GM12878 (cell line): ENCODE results near the gene YKT6. TPM values are rescaled to one million over a fixed set of nuclear protein-coding genes. Genes with fewer than 3 reads are reported as not detected.

Experiments
- ATAC-seq: fragments of 200-7000 bp; cut with Tn5 transposase; 3 replicates; pipeline ENCODE4 v1.9.1; 2020; ENCODE audit warnings: mild to moderate bottlenecking, moderate library complexity
- BruUV-seq: library from RNA; stranded (reverse); fragments of 400-500 nt; replicated peaks from 2 replicates; lab custom pipeline; 2021; lab: Mats Ljungman, UMichigan
- CTCF ChIA-PET: fragments of 300-600 bp; sonication (Branson Sonifier 250); formaldehyde crosslinking; extraction: SDS; loops from one replicate; lab custom pipeline; 2021; ENCODE audit warnings: inconsistent platforms; lab: Yijun Ruan, JAX
- POLR2A ChIA-PET: fragments of 350-600 bp; formaldehyde crosslinking; extraction: SDS; loops from one replicate; lab custom pipeline; 2021; ENCODE audit warnings: inconsistent platforms; lab: Charles Lee
- RAD21 ChIA-PET: fragments of 300-600 bp; sonication (Branson Sonifier 250); formaldehyde crosslinking; loops from one replicate; lab custom pipeline; 2023; ENCODE audit warnings: antibody characterized with exemption; ENCODE audit not compliant: unreplicated experiment; lab: Charles Lee
- SMC1A ChIA-PET: fragments of 300-600 bp; sonication (Branson Sonifier 250); formaldehyde crosslinking; loops from one replicate; lab custom pipeline; 2023; ENCODE audit not compliant: unreplicated experiment, uncharacterized antibody; lab: Charles Lee
- DNase-seq: peaks from one replicate; pipeline ENCODE4 v3.0.0-alpha.2; 2011; ENCODE audit warnings: low read depth, low spot score
- FAIRE-seq: peaks from 3 replicates; lab custom pipeline; 2011; peaks lifted over from hg19 to GRCh38; lab: Jason Lieb, UNC
- H2AFZ ChIP-seq: 2 replicates; pipeline ENCODE4 v1.6.0; 2011; ENCODE audit warnings: low read depth, low read length, control low read depth; ENCODE audit not compliant: control insufficient read depth
- H3K27ac ChIP-seq: 2 replicates; pipeline ENCODE4 v1.5.1; 2011; ENCODE audit warnings: control low read depth; ENCODE audit not compliant: control insufficient read depth, insufficient read depth
- H3K27me3 ChIP-seq, 2 experiments: replicated peaks in 1 of 2; 2 replicates each; pipeline versions ENCODE4 v1.6.0 to v1.6.1; 2011; ENCODE audit warnings: low read length in 1 of 2; ENCODE audit not compliant: control insufficient read depth in 2 of 2, insufficient read depth in 2 of 2
- H3K36me3 ChIP-seq, 2 experiments: 2 replicates each; pipeline ENCODE4 v1.5.1; 2011; ENCODE audit warnings: low read length in 1 of 2; ENCODE audit not compliant: control insufficient read depth in 2 of 2, insufficient read depth in 2 of 2
- H3K4me1 ChIP-seq: 2 replicates; pipeline ENCODE4 v1.6.1; 2011; ENCODE audit warnings: mild to moderate bottlenecking, low read length, moderate library complexity, mixed read lengths; ENCODE audit not compliant: control insufficient read depth, insufficient read depth
- H3K4me2 ChIP-seq: 2 replicates; pipeline ENCODE4 v1.6.0; 2011; ENCODE audit warnings: control low read depth; ENCODE audit not compliant: control insufficient read depth, insufficient read depth
- H3K4me3 ChIP-seq: fragments of 200-600 bp; sonication (generic); 2 replicates; pipeline ENCODE4 v1.5.1; 2016
- H3K79me2 ChIP-seq: 2 replicates; pipeline ENCODE4 v1.6.0; 2011; ENCODE audit warnings: low read length; ENCODE audit not compliant: control insufficient read depth, insufficient read depth
- H3K9ac ChIP-seq: 2 replicates; pipeline ENCODE4 v1.8.0; 2011; ENCODE audit warnings: low read length, control low read depth, mixed read lengths; ENCODE audit not compliant: control insufficient read depth, insufficient read depth
- H3K9me3 ChIP-seq: replicated peaks from 3 replicates; pipeline ENCODE4 v1.5.1; 2011; ENCODE audit warnings: mild to moderate bottlenecking, low read length; ENCODE audit not compliant: control insufficient read depth, insufficient read depth
- H4K20me1 ChIP-seq: 2 replicates; pipeline ENCODE4 v1.6.0; 2011; ENCODE audit not compliant: control insufficient read depth, insufficient read depth
- IKZF1 ChIP-seq: fragments of 450-650 bp; conservative IDR thresholded peaks from 2 replicates; pipeline ENCODE4 v1.6.1; 2017; ENCODE audit warnings: antibody characterized with exemption, mild to moderate bottlenecking
- IRF4 ChIP-seq: IDR thresholded peaks from 2 replicates; pipeline ENCODE4 v1.6.1; 2011; ENCODE audit warnings: low read depth, low read length
- KLF5 ChIP-seq: fragments of 450-650 bp; IDR thresholded peaks from 2 replicates; pipeline ENCODE4 v1.6.1; 2014; ENCODE audit warnings: mild to moderate bottlenecking; ENCODE audit not compliant: partially characterized antibody
- MTA3 ChIP-seq: IDR thresholded peaks from 2 replicates; pipeline ENCODE4 v1.6.1; 2012; ENCODE audit warnings: low read length, inconsistent platforms, borderline replicate concordance
- NFYB ChIP-seq: IDR thresholded peaks from 2 replicates; pipeline ENCODE4 v1.6.1; 2011; ENCODE audit warnings: low read depth, mild to moderate bottlenecking, low read length, improper control_type of control experiment, moderate library complexity; ENCODE audit not compliant: insufficient read depth
- RAD21 ChIP-seq: IDR thresholded peaks from 2 replicates; pipeline ENCODE4 v1.6.1; 2011; ENCODE audit warnings: mild to moderate bottlenecking, low read depth, low read length, moderate library complexity; ENCODE audit not compliant: insufficient read depth
- RCOR1 ChIP-seq: conservative IDR thresholded peaks from 2 replicates; pipeline ENCODE4 v1.6.1; 2012; ENCODE audit warnings: low read depth, low read length, improper control_type of control experiment
- RUNX3 ChIP-seq: IDR thresholded peaks from 2 replicates; pipeline ENCODE4 v1.6.1; 2012; ENCODE audit warnings: low read length, inconsistent platforms
- TARDBP ChIP-seq: IDR thresholded peaks from 2 replicates; pipeline ENCODE4 v1.6.1; 2016; ENCODE audit warnings: borderline replicate concordance
- WGBS: methylation state at CpG from one replicate; pipeline ENCODE4 v1.1.6; 2016; ENCODE audit warnings: low lambda C conversion rate; ENCODE audit not compliant: insufficient replicate concordance, insufficient coverage; ENCODE audit errors: missing lambda C conversion rate; 5-methylcytosine and 5-hydroxymethylcytosine counted together
- in situ Hi-C: fragments of 300-500 bp; cut with MboI; formaldehyde crosslinking; loops from 9 replicates; pipeline ENCODE4 v1.14.3; 2018; ENCODE audit warnings: mixed read lengths
- intact Hi-C: fragments of 100-400 bp; cut with micrococcal nuclease; formaldehyde crosslinking; loops from one replicate; pipeline ENCODE4 v1.14.2; 2022; ENCODE audit not compliant: unreplicated experiment
- polyA plus RNA-seq, 11 experiments: library from polyadenylated mRNA; depleted of rRNA in 4 of 11; unstranded in 6 of 11; stranded (reverse) in 5 of 11; fragments of >200 nt; fragmentation: Nextera tagmentation in 4 of 11; fragmentation: Illumina TruSeq in 1 of 11; extraction: Ambion mirVana in 4 of 11; extraction: Trizol in 1 of 11; gene quantifications; 1 replicate in 1 of 11; 2 replicates in 10 of 11; pipeline versions ENCODE4 v1.2.1 to v1.2.3, GENCODE V29; 2011 to 2016; ENCODE audit warnings: inconsistent platforms in 2 of 11, missing spikeins in 2 of 11, low read depth in 1 of 11
- total RNA-seq, 4 experiments: library from RNA; depleted of rRNA in 3 of 4; stranded (reverse); fragments of >200 nt in 3 of 4; fragmentation: Illumina TruSeq in 1 of 4; extraction: Trizol in 1 of 4; gene quantifications; 2 replicates each; pipeline versions ENCODE4 v1.2.1 to v1.2.3, GENCODE V29; 2013 to 2021
- TF ChIP-seq, protein P1 (sequence below): fragments of 450-650 bp; IDR thresholded peaks from 2 replicates; pipeline ENCODE4 v1.6.1; 2018; ENCODE audit warnings: borderline replicate concordance, mild to moderate bottlenecking; ENCODE audit not compliant: partially characterized antibody
- TF ChIP-seq, protein P2 (sequence below), 3 experiments: IDR thresholded peaks in 2 of 3; conservative IDR thresholded peaks in 1 of 3; 2 replicates each; pipeline ENCODE4 v1.5.1; 2011; ENCODE audit warnings: low read depth in 3 of 3, low read length in 3 of 3, mild to moderate bottlenecking in 3 of 3, control low read depth in 2 of 3, moderate library complexity in 2 of 3, inconsistent platforms in 1 of 3, mixed read lengths in 1 of 3; ENCODE audit not compliant: control insufficient read depth in 2 of 3, insufficient read depth in 1 of 3; ENCODE audit errors: extremely low read depth in 1 of 3
- TF ChIP-seq, protein P3 (sequence below): IDR thresholded peaks from 2 replicates; pipeline ENCODE4 v1.6.1; 2012; ENCODE audit warnings: improper control_type of control experiment, low read depth, low read length; ENCODE audit not compliant: insufficient replicate concordance

The YKT6 gene
- total and polyA plus RNA-seq, 10 of the 15 experiments (the other 5 are each of a cell fraction or from before 2014, with no cell fraction given) = 1.7 to 95.2 (median 70.5) TPM

DNA sequence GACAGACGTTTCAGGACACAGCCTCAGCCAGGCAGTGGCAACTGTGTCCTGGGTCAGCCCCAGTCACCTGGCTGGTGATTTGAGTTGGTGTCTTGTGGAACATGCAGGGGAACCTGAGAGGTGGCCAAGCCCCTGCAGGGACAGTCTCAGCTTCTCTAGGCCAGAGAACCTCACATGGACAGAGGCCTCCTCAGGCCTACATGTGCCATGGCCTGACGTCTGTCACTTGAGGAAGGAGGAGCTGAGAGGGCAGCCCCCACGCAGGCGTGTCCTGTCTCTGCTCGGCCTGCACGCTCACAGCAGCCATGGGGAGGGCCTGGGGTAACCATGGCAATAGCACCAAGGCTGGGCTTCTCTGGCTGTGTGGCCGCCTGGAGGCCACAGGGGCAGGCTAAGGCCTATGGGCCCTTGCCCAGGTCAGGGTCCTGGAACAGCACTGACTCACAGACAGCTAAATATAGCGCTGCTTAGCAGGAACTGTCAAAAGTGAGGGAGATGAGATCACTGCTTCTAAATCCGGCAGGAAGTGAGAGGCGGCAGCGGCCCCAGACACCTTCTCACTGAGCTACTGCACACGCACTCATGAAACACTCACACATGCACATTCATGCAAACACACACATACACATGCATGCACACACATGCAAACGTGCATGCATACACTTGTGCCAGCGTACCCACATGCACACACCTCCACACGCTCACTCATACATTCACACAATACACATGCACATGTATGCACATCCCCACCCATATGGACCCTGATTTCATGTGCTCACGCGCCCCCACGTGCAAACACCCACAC is 57.0 kb downstream of the YKT6 start:
- Histone ChIP-seq H3K4me3 (no peak overlapping the region), H2AFZ (peak overlapping the region; percentile 87), H3K79me2 (no peaks in the 10 kb centered on the region), H3K4me2 (peak overlapping the region; percentile 52), H3K27me3 (no peaks in the 10 kb centered on the region), H3K4me1 (peaks cover 28% of the 10 kb centered on the region), H3K9me3 (no peaks in the 10 kb centered on the region), H4K20me1 (no peaks in the 10 kb centered on the region), H3K27ac (peak overlapping the region; percentile 94), H3K36me3 (no peaks in the 10 kb centered on the region), H3K9ac (peak overlapping the region; percentile 69)
- POLR2A ChIA-PET = interaction anchor here (0.6 to 1.8 kb wide), 9 partner anchors 10 to 204 kb away, joined by 3 to 9 read pairs (median 4); no protein-coding TSS in a partner anchor
- intact Hi-C loops = no loop called here
- CTCF ChIA-PET = interaction anchor here (0.9 to 1.9 kb wide), 8 partner anchors 14 to 307 kb away, joined by 3 to 10 read pairs (median 5); no protein-coding TSS in a partner anchor
- DNase-seq (peak; percentile 89), FAIRE-seq (peak; percentile 97), ATAC-seq (peak; percentile 97)
- SMC1A ChIA-PET = interaction anchor here (0.6 to 1.9 kb wide), 9 partner anchors 10 to 238 kb away, joined by 3 to 12 read pairs (median 4); no protein-coding TSS in a partner anchor
- in situ Hi-C loops = no loop called here
- WGBS = 3% methylated on average over 18 of the region's 18 CpGs
- RAD21 ChIA-PET = interaction anchor here (0.6 to 1.9 kb wide), 13 partner anchors 9 to 238 kb away, joined by 3 to 13 read pairs (median 3); no protein-coding TSS in a partner anchor
- no TSS peak for BruUV-seq
- TF ChIP-seq KLF5 = peak; percentile 63
- TF ChIP-seq, protein P1, sequence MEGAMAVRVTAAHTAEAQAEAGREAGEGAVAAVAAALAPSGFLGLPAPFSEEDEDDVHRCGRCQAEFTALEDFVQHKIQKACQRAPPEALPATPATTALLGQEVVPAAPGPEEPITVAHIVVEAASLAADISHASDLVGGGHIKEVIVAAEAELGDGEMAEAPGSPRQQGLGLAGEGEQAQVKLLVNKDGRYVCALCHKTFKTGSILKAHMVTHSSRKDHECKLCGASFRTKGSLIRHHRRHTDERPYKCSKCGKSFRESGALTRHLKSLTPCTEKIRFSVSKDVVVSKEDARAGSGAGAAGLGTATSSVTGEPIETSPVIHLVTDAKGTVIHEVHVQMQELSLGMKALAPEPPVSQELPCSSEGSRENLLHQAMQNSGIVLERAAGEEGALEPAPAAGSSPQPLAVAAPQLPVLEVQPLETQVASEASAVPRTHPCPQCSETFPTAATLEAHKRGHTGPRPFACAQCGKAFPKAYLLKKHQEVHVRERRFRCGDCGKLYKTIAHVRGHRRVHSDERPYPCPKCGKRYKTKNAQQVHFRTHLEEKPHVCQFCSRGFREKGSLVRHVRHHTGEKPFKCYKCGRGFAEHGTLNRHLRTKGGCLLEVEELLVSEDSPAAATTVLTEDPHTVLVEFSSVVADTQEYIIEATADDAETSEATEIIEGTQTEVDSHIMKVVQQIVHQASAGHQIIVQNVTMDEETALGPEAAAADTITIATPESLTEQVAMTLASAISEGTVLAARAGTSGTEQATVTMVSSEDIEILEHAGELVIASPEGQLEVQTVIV = no peak
- TF ChIP-seq, protein P2, sequence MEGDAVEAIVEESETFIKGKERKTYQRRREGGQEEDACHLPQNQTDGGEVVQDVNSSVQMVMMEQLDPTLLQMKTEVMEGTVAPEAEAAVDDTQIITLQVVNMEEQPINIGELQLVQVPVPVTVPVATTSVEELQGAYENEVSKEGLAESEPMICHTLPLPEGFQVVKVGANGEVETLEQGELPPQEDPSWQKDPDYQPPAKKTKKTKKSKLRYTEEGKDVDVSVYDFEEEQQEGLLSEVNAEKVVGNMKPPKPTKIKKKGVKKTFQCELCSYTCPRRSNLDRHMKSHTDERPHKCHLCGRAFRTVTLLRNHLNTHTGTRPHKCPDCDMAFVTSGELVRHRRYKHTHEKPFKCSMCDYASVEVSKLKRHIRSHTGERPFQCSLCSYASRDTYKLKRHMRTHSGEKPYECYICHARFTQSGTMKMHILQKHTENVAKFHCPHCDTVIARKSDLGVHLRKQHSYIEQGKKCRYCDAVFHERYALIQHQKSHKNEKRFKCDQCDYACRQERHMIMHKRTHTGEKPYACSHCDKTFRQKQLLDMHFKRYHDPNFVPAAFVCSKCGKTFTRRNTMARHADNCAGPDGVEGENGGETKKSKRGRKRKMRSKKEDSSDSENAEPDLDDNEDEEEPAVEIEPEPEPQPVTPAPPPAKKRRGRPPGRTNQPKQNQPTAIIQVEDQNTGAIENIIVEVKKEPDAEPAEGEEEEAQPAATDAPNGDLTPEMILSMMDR (IDR thresholded peaks at IDR 0.05 in 2 of 3, conservative IDR thresholded peaks at IDR 0.05 in 1 of 3; ENCODE audit: control insufficient read depth in 2 of 3, extremely low read depth in 1 of 3, insufficient read depth in 1 of 3, low read depth in 3 of 3, low read length in 3 of 3) = peak in 1 of 3 experiments; percentile 14; a peak in 1 of 6 replicates
- peak; percentile 62; the same call in 1 of the 2 replicates for TF ChIP-seq MTA3
- TF ChIP-seq RAD21 = peak; percentile 19; the same call in 1 of the 2 replicates
- TF ChIP-seq IRF4 = peak; percentile 62
- TF ChIP-seq RUNX3 = peak; percentile 82
- no peak for TF ChIP-seq TARDBP
- TF ChIP-seq NFYB = 0 out of 2 replicates have a peak, but pooled peaks have one; percentile 19
- TF ChIP-seq IKZF1 = peak; percentile 96
- TF ChIP-seq RCOR1 = no peak
- TF ChIP-seq, protein P3, sequence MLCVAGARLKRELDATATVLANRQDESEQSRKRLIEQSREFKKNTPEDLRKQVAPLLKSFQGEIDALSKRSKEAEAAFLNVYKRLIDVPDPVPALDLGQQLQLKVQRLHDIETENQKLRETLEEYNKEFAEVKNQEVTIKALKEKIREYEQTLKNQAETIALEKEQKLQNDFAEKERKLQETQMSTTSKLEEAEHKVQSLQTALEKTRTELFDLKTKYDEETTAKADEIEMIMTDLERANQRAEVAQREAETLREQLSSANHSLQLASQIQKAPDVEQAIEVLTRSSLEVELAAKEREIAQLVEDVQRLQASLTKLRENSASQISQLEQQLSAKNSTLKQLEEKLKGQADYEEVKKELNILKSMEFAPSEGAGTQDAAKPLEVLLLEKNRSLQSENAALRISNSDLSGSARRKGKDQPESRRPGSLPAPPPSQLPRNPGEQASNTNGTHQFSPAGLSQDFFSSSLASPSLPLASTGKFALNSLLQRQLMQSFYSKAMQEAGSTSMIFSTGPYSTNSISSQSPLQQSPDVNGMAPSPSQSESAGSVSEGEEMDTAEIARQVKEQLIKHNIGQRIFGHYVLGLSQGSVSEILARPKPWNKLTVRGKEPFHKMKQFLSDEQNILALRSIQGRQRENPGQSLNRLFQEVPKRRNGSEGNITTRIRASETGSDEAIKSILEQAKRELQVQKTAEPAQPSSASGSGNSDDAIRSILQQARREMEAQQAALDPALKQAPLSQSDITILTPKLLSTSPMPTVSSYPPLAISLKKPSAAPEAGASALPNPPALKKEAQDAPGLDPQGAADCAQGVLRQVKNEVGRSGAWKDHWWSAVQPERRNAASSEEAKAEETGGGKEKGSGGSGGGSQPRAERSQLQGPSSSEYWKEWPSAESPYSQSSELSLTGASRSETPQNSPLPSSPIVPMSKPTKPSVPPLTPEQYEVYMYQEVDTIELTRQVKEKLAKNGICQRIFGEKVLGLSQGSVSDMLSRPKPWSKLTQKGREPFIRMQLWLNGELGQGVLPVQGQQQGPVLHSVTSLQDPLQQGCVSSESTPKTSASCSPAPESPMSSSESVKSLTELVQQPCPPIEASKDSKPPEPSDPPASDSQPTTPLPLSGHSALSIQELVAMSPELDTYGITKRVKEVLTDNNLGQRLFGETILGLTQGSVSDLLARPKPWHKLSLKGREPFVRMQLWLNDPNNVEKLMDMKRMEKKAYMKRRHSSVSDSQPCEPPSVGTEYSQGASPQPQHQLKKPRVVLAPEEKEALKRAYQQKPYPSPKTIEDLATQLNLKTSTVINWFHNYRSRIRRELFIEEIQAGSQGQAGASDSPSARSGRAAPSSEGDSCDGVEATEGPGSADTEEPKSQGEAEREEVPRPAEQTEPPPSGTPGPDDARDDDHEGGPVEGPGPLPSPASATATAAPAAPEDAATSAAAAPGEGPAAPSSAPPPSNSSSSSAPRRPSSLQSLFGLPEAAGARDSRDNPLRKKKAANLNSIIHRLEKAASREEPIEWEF = no peak
